GM06990 (cell line): Measurements from ENCODE around the gene NCAPH2.

Source experiments
- DNase-seq: peaks from one replicate; pipeline ENCODE4 v3.0.0-alpha.2; 2011; ENCODE audit not compliant: insufficient read length; ENCODE audit errors: extremely low read depth
- H3K27me3 ChIP-seq: replicated peaks from 2 replicates; pipeline ENCODE4 v1.6.0; 2011; ENCODE audit warnings: low read length; ENCODE audit not compliant: control insufficient read depth, insufficient read depth
- H3K36me3 ChIP-seq: 2 replicates; pipeline ENCODE4 v1.5.1; 2011; ENCODE audit warnings: low read length; ENCODE audit not compliant: control insufficient read depth, insufficient read depth
- H3K4me3 ChIP-seq: replicated peaks from 2 replicates; pipeline ENCODE4 v1.5.1; 2011; ENCODE audit warnings: low read depth, mild to moderate bottlenecking, control low read depth, low read length
- TF ChIP-seq, protein P1 (sequence below): IDR thresholded peaks from 2 replicates; pipeline ENCODE4 v1.5.1; 2011; ENCODE audit warnings: low read length, control low read depth, mild to moderate bottlenecking, inconsistent platforms; ENCODE audit not compliant: insufficient read depth, poor library complexity, severe bottlenecking

NCAPH2 gene

DNA sequence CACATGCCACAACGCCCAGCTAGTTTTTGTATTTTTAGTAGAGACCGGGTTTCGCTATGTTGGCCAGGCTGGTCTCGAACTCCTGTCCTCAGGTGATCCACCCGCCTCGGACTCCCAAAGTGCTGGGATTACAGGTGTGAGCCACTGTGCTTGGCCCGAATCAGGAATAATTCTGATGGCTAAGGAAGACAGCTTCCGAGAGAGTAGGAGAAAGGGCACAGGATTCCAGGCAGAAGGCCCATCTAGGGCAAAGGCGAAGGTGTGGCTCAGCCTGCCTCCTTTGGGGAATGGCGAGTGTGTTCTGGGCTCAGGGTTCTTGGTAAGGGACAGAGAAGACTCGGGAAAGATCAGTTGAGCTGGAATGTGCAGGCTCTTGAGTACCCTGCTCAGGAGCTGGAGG lies 56.3 kb downstream of the NCAPH2 start:
- H3K27me3 ChIP-seq, result no peaks in the 10 kb centered on the region
- H3K36me3 ChIP-seq, result peaks cover 6% of the 10 kb centered on the region
- DNase-seq, result no peak
- no peak overlapping the region for H3K4me3 ChIP-seq
- TF ChIP-seq, protein P1, sequence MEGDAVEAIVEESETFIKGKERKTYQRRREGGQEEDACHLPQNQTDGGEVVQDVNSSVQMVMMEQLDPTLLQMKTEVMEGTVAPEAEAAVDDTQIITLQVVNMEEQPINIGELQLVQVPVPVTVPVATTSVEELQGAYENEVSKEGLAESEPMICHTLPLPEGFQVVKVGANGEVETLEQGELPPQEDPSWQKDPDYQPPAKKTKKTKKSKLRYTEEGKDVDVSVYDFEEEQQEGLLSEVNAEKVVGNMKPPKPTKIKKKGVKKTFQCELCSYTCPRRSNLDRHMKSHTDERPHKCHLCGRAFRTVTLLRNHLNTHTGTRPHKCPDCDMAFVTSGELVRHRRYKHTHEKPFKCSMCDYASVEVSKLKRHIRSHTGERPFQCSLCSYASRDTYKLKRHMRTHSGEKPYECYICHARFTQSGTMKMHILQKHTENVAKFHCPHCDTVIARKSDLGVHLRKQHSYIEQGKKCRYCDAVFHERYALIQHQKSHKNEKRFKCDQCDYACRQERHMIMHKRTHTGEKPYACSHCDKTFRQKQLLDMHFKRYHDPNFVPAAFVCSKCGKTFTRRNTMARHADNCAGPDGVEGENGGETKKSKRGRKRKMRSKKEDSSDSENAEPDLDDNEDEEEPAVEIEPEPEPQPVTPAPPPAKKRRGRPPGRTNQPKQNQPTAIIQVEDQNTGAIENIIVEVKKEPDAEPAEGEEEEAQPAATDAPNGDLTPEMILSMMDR, result no peak

DNA sequence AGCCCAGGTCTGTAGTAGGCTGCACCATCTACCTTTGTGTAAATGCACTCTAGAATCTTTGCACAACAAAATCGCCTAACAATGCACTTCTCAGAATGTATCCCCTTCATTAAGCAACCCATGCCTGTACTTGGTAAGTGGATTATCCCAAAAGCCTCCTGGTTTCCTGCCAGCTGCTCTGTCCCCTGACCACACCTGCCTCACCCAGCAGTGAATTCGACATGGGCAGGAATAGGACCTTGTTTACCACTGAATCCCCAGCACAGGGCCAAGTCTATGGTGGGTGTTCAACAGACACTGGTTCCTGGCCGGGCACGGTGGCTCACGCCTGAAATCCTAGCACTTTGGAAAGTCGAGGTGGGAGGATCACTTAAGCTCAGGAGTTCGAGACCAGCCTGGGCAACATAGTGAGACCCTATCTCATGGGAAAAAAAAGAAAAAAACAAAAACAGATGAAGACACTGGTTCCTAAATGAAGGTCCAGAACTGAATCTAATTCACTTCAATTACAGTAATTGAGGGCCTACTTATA lies 59.8 kb downstream of the NCAPH2 start:
- no peaks in the 10 kb centered on the region for H3K27me3 ChIP-seq
- DNase-seq, result no peak
- no peak overlapping the region for H3K4me3 ChIP-seq
- H3K36me3 ChIP-seq, result peaks cover 34% of the 10 kb centered on the region
- TF ChIP-seq, protein P1, result no peak

DNA sequence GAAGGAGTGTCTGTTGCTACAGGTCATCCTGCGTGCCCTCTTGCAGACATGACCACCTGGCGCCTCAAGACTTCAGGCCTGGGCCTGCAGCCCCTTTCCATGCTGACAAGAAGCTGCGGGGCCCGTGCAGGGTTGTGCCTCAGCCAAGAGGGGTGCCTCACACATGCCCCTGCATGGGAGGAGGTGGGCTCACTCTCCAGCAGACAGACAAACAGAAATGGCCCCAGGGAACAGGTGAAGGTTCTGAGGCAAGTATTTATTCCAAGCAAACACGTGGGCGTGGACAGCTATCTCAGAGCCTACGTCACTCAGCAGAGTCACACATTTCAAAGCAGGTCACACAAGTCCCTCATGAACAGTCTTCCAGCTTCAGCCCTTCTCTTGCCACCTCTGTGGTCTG lies 60.6 kb downstream of the NCAPH2 start:
- Histone ChIP-seq H3K36me3 (peaks cover 37% of the 10 kb centered on the region), H3K27me3 (no peaks in the 10 kb centered on the region), H3K4me3 (no peak overlapping the region)
- no peak for DNase-seq
- TF ChIP-seq, protein P1, result no peak

DNA sequence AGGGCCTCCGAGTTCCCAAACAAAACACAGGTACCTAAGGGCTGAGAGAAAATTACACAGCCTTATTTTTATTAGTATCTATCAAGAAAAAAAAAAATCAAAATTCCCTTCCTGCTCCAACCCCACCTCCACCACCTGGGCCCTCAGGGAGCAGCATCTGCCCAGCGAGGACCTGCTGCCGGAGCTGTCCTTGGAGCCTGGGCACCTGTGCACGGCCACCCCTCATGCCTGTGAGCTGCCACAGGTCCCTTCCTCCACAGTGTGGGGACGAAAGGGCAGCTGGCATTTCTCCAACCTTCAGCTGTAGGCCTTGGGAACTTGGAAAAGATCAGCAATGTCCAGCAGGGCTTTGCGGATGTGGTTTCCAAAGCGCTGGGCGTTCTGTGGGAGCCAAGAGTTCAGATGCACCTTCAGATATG lies 61.0 kb downstream of the NCAPH2 start:
- no peaks in the 10 kb centered on the region for H3K27me3 ChIP-seq
- TF ChIP-seq, protein P1, result no peak
- no peak overlapping the region for H3K4me3 ChIP-seq
- DNase-seq, result no peak
- peaks cover 38% of the 10 kb centered on the region for H3K36me3 ChIP-seq

DNA sequence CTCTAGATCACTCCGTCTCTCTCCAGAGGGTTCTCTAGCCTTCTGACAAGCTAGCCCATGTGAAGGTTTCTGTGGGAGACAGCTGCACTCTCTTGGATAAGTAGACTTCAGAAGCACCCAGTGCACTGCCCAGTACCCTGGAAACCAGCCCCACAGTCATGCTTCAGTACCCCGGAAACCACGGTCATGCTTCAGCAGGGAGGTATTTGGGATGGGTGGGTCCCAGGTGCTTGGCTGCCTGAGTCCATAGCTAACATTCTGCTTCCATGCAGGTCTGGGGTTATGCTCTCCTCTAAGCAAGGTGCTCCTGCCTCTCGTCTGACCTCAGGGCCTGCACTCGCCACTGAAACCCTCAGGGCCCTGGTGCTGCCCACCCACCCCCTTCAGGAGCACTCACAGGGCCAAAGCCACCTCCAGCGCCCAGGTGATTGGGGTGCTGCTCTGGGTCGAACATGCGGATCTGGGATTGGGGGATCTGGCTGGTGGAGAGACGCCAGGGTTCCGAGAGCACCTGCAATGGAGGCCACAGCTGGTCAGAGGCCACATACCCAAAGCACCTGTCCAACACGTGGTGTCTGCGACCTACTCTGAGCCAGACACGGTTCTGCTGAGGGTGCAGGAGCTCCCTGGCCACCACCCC lies 62.0 kb downstream of the NCAPH2 start:
- DNase-seq, result no peak
- Histone ChIP-seq H3K36me3 (peaks cover 45% of the 10 kb centered on the region), H3K4me3 (no peak overlapping the region), H3K27me3 (no peaks in the 10 kb centered on the region)
- TF ChIP-seq, protein P1, result no peak

DNA sequence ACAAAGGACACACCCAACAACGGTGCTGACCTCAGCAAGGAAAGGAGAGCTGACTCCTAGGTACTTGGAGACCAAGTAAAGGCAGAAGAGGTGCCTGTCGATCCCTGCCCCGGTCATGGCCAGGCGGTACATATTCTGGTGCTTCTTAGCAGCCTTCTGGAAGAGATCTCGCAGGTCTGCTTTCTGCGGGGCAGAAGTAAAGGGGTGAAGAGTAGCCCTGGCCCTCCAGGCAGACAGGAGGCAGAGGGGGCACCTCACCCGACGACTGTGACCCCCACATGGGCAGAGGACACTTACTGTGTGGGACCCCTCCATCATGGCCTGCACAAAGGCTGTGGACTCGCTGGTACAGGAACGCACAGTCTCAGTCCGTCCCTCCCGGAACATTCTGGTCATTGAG lies 62.8 kb downstream of the NCAPH2 start:
- Histone ChIP-seq H3K27me3 (no peaks in the 10 kb centered on the region), H3K36me3 (peaks cover 49% of the 10 kb centered on the region), H3K4me3 (no peak overlapping the region)
- TF ChIP-seq, protein P1, result no peak
- DNase-seq, result no peak
